Globus pallidus (tissue), 1 donor: Measurements from ENCODE around the gene RHBDF1.
"Not testable (repeated sequence)": the region's sequence is repeated elsewhere in the genome, so short reads cannot be mapped to it uniquely, and the experiment has no call there.

Experiments
- DNase-seq: peaks from one replicate; pipeline ENCODE4 v3.0.0-alpha.2; 2015; ENCODE audit warnings: low spot score

The RHBDF1 gene

GRCh38 chr16:58491-59439, 13.7 kb downstream of the RHBDF1 start:
- DNase-seq, result no peak

DNA sequence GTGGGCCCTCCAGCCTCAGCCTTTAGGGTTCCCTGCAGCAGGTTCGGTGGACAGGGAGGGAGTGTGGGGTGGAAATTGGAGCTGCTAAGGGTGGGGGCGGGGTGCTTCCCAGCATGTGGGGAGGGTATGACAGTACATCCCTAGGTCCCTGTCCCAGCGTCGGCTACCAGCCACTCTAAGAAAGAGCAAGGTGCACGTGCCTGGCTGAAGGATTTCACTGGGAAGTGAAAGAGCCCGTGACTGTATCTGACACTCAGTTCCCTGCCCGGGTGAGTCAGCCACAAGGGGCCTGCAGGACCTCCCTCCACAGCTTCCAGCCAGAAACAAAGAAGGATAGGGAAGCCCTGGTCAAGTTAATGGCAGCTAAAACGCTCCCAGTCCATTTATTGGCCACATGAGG, 14.7 kb downstream of the RHBDF1 start:
- DNase-seq, result no peak

- DNase-seq, result no peak
Observed at GRCh38 chr16:56231-56927, 16.1 kb downstream of the RHBDF1 start.

DNA sequence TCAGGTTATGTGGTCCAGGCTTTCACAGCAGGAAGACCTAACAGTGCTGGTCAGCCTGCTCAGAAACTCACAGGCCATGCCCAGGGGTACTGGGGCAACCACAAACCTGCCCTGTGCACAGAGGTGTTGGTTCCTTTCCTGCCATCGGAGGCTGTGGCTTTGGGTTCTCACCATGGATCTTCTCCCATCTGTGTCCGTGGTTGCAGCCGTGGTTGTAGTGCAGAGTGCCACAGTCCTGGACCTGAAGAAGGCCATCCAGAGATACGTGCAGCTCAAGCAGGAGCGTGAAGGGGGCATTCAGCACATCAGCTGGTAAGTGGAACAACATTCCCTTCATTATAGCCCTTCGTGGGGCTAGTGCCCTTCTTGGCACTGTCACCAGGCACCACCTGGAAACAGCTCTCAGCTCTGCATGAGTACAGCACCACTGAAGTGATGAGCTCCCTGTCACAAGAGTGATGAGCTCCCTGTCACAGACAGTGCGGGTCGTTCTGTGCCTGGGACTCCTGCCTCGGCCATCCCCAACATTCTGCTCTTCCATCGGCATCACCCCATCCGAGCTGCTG, 16.8 kb downstream of the RHBDF1 start:
- no peak for DNase-seq

GRCh38 chr16:54237-54581, 18.2 kb downstream of the RHBDF1 start:
- no peak for DNase-seq

- peak; percentile 97 for DNase-seq
Observed at GRCh38 chr16:53346-54236, 18.8 kb downstream of the RHBDF1 start, which contains the start of the genes POLR3K and SNRNP25. POLR3K (minus strand) TSS chr16:53608; CDS start chr16:53586, 22 bp downstream. SNRNP25 (plus strand) TSS chr16:53828; CDS start chr16:54017, 189 bp downstream.

- no peak for DNase-seq
Observed at GRCh38 chr16:50769-51591, 21.5 kb downstream of the RHBDF1 start.

- no peak for DNase-seq
Observed at GRCh38 chr16:47234-47633, 25.2 kb downstream of the RHBDF1 start.

DNA sequence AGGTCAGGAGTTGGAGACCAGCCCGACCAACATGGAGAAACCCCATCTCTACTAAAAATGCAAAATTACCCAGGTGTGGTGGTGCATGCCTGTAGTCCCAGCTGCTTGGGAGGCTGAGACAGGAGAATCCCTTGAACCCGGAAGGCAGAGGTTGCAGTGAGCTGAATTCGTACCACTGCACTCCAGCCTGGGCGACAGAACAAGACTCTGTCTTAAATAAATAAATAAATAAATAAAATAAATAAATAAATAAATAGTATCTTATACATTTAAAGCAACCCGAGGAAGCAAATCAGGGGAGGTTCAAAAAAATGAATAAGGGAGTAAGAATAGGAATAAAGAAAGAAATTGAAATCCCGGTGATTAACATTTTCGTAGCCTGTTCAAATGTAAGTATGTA, 25.9 kb downstream of the RHBDF1 start:
- not testable (repeated sequence) for DNase-seq

DNA sequence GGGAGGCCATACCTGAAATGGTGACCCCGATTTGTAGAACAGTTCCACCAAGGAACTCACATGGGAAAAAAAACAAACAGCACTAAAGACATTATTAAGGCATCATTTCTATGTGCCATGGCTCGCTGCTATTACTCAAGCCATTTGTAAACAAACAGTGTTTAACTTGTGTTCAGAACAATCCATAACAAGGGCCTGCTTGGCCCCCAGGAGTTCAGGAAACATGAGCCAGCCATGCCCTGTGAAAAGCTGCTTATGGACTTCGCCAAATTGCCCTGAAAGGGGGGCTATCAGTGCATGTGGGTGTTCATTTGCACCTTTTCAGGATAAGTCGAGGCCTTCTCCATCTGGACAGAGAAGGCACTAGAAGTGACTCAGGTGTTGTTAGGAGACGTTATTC, 27.0 kb downstream of the RHBDF1 start:
- no peak for DNase-seq

DNA sequence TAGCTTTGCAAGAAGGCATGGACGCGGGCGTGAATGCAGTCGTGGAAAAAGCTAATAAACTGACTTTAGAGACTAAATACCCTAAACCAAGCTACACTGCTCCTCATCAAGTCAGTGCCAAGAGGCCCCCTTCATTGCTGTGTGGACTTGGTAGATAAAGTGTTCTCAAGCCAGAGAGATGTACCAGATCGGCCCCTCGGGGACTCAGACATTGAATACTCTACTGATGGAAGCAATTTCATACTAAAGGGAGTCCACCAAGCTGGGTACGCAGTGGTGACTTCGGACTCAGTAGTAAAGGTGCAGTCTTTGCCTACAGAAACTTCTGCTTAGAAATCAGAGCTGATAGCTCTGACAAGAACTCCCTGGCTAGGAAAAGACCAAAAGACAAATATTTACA, 27.8 kb downstream of the RHBDF1 start:
- no peak for DNase-seq

DNA sequence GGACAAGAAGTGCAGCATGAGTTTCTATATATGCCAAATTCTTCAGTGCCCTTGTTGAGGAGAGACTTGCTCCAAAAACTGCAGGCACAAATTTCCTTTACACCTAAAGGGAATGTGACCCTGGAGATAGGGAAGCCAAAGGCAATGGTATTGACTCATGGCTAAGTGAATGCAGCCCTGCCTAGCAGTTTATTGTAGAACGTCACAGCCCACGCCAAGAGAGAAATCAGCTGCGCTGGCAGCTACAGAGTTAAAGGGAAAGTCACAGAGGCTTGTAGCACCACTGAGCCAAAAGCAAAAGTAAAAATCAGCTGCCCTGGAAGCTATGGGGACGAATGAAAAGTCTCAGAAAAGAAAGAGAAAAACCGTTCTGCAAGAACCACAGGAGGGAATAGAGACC, 29.1 kb downstream of the RHBDF1 start:
- DNase-seq, result no peak

DNA sequence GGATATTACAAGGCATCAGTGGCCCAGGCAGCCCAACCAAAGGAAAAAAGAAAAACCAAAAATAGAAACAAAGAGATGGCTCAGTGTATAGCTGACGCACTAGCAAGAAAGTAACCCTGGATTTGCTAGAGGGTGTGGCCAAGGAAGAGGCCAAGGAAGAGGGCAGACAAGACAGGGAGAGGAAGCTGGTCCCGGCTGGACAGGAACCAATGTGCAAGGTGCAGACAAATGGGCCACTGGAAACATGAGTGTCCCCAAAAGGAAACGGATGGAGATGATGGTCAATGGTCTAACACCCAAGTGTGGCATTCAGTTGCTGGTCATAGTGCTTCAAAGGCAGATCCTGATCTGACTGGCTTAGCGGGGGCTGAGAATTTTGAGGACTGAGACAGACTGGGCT, 29.7 kb downstream of the RHBDF1 start:
- DNase-seq, result no peak

GRCh38 chr16:42069-42457, 30.4 kb downstream of the RHBDF1 start:
- DNase-seq, result no peak

DNA sequence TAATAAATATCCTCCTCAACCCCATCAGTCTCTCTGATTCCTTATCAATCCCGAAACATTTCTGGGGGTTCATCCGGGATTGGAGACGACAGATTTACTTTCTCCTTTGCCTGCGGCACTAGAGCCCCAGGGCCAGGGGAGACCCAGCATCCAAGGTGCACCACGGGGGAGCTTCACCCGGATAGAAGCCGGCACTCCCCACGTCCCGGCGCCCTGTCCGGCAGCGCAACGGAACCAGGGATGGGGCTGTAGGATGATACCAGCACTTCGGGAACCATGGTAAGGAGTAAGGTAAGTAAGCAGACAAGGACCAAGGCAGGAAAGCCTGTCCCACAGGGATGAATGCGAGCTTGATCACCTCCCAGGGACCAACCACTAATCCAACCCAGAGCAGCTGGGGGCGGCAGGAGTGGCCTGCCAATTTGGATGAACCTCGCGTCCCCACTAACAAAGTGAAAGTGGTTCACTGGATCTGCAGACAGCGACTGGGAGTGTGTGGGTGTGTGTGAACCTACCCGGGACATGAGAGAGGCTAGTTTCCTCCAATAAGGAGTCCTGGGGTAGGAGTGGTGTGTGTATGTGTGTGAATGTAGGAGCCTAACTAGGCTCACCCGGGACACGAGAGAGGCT, 30.9 kb downstream of the RHBDF1 start:
- no peak for DNase-seq

DNA sequence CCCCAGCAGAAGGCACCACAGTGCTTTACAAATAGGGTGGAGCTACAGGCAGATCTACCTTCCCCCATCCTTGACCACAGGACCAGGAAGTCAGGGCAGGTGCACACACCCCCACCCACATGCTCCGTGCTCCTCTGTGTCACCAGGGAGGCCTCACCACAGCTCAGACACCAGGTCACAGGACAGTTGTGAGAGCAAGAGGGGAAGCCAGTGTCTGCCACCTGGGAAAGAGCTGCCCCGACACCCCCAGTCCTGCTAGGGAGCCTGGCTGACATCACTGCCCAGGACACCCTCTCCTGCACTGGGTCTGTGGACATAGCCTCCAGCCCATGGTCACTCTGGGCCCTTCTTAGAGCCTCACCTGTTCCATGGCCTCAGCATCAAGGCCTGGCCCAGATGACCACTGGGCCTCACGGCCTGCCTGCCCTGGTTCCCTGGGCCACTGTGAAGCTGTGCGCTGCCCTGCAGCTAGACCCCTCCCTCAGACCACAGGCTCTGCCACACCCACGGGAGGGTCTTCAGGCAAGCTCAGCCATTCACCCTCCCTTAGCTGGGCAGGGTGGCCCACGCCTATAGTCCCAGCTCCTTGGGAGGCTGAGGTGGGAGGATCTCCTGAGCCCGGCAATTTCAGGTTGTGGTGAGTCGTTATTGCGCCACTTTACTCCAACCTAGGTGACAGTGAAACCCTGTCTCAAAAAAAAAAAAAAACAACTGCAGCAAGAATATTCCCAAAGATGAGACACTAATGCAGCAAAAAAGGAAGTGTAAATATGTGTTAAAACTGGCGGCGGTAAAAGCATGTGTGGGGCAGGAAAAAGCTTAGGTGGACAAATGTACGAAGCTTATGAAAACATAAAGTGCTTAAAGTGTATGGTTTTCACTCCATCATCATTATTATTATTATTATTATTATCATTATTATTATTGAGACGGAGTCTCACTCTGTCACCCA, 33.2 kb downstream of the RHBDF1 start:
- DNase-seq, result no peak

- not testable (repeated sequence) for DNase-seq
Observed at GRCh38 chr16:38206-38605, 34.2 kb downstream of the RHBDF1 start.

GRCh38 chr16:37511-37910, 34.9 kb downstream of the RHBDF1 start:
- peak; percentile 20 for DNase-seq

GRCh38 chr16:36336-36984, 36.0 kb downstream of the RHBDF1 start:
- no peak for DNase-seq
